Measurements from ENCODE around the gene MMP19.

The MMP19 gene

GRCh38 chr12:55797550-55797949 lies 45.2 kb downstream of the MMP19 start:
- TF ChIP-seq, protein P1, sequence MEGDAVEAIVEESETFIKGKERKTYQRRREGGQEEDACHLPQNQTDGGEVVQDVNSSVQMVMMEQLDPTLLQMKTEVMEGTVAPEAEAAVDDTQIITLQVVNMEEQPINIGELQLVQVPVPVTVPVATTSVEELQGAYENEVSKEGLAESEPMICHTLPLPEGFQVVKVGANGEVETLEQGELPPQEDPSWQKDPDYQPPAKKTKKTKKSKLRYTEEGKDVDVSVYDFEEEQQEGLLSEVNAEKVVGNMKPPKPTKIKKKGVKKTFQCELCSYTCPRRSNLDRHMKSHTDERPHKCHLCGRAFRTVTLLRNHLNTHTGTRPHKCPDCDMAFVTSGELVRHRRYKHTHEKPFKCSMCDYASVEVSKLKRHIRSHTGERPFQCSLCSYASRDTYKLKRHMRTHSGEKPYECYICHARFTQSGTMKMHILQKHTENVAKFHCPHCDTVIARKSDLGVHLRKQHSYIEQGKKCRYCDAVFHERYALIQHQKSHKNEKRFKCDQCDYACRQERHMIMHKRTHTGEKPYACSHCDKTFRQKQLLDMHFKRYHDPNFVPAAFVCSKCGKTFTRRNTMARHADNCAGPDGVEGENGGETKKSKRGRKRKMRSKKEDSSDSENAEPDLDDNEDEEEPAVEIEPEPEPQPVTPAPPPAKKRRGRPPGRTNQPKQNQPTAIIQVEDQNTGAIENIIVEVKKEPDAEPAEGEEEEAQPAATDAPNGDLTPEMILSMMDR (IDR thresholded peaks at IDR 0.05) = no peak

DNA sequence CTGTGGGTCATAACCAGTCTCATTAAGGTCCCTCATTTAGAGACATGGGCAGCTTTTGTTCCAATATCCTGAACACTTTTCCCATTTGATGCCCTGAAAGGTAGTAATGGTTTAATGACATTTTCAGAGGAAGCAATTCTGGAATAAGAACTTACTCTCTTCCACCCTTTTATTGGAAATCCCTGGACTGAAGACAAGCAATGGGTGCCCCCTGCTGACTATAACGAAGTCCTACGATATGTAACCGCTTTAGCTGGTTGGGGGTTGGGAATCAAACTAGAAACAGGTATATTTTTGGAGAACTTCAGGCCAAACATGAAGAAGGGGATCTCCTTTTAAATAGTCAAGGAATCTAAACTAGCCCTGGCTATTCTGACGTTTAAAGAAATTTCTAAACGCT lies 45.7 kb downstream of the MMP19 start:
- TF ChIP-seq, protein P1 (IDR thresholded peaks at IDR 0.05) = peak; percentile 64

GRCh38 chr12:55795950-55796349 lies 46.8 kb downstream of the MMP19 start:
- TF ChIP-seq, protein P1 (IDR thresholded peaks at IDR 0.05) = no peak

DNA sequence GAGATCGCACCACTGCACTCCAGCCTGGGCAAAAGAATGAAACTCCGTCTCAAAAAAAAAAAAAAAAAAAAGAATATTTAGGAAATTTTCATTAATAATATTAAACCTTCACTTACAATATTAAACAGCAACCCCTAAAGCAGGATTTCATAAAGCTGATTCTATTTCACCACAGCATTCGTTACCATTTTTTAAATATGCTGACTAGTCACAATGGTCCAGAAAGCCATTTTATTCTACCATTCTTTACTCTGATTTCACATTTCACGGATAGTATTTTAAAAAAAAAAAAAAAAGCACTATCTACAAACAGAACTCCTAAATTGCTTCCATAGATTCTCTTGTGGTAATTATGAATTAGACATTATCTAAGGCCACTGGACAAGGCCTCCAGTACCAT lies 52.8 kb downstream of the MMP19 start:
- TF ChIP-seq, protein P1 (IDR thresholded peaks at IDR 0.05) = no peak

- TF ChIP-seq, protein P1 (IDR thresholded peaks at IDR 0.05) = no peak
These were observed 53.6 kb downstream of the MMP19 start for GRCh38 chr12:55789171-55789570.

DNA sequence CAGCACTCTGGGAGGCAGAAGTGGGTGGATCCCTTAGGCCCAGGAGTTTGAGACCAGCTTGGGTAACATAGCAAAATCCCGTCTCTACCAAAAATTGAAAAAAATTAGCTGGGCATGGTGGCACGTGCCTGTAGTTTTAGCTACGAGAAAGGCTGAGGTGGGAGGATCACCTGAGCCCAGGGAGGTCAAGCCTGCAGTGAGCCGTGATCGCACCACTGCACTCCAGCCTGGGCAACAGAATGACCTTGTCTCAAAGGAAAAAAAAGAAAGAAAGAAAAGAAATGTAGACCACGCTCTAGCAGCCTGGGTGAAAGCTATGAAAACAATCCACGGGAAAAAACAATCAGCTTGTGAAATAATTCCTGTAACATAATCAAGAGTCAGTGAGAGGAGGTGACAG lies 54.2 kb downstream of the MMP19 start:
- TF ChIP-seq, protein P1 (IDR thresholded peaks at IDR 0.05) = no peak

All from LNCAP (cell line).